Endothelial cell of umbilical vein (primary cell): ENCODE measurements around the gene DDX51.

Experiments
- CTCF ChIP-seq, 2 donors: IDR thresholded peaks; 1 replicate in 1 of 2; 2 replicates in 1 of 2; pipeline ENCODE4 v1.5.1; 2011; ENCODE audit warnings: low read length in 2 of 2, mild to moderate bottlenecking in 2 of 2, moderate library complexity in 2 of 2, control low read depth in 1 of 2, inconsistent platforms in 1 of 2, low read depth in 1 of 2; ENCODE audit not compliant: insufficient read depth in 1 of 2; ENCODE audit errors: extremely low read depth in 1 of 2
- EZH2 ChIP-seq: IDR thresholded peaks from 2 replicates; pipeline ENCODE4 v1.6.1; 2012; ENCODE audit warnings: borderline replicate concordance, low read depth, mild to moderate bottlenecking, moderate library complexity, low read length, inconsistent platforms; ENCODE audit not compliant: severe bottlenecking
- MAX ChIP-seq: IDR thresholded peaks from 2 replicates; pipeline ENCODE4 v1.6.1; 2011; ENCODE audit not compliant: insufficient read depth, insufficient read length
- POLR2A ChIP-seq: IDR thresholded peaks from 2 replicates; pipeline ENCODE4 v1.6.1; 2012; ENCODE audit warnings: low read depth, mild to moderate bottlenecking, control low read depth, low read length
- POLR2AphosphoS5 ChIP-seq: IDR thresholded peaks from 2 replicates; pipeline ENCODE4 v1.6.1; 2012; ENCODE audit warnings: low read depth, mild to moderate bottlenecking, control low read depth, low read length, moderate library complexity; ENCODE audit not compliant: insufficient read depth

- TF ChIP-seq POLR2A (no peak), CTCF (IDR thresholded peaks at IDR 0.05; ENCODE audit: extremely low read depth in 1 of 2, insufficient read depth in 1 of 2, low read depth in 1 of 2, low read length in 2 of 2) (no peak), POLR2AphosphoS5 (no peak), EZH2 (no peak), MAX (no peak)
Observed at GRCh38 chr12:132187646-132188450, 43.7 kb upstream of the DDX51 start.
